ENCODE data around the gene RPAIN. TPM values are rescaled to one million over a fixed set of nuclear protein-coding genes. Genes with fewer than 3 reads are reported as not detected.

Gene RPAIN
- total and polyA plus RNA-seq, 2 of the 13 experiments (the other 11 are each of a cell fraction or from before 2014, with no cell fraction given) = 42.1 to 58.5 TPM

DNA sequence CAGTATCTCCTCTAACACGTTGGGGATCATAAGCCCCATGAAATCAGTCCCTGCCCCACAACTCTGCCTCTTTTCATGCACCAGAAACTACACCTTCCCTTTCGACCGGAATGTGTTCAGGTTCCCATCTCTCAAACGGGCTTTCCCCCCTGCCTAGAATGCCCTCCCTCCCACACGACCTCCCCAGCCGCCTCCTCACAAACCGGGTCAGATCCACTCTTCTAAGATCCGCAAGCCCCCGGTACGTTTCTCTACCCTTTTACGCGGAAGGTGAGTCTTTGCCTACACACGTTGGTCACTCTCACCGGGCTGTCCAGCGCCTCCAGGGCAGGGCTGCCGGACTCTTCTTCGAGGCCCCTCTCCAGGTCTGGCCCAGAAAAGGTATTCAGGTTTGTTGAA, 48.1 kb downstream of the RPAIN start (continued):
- TF ChIP-seq, protein P1, sequence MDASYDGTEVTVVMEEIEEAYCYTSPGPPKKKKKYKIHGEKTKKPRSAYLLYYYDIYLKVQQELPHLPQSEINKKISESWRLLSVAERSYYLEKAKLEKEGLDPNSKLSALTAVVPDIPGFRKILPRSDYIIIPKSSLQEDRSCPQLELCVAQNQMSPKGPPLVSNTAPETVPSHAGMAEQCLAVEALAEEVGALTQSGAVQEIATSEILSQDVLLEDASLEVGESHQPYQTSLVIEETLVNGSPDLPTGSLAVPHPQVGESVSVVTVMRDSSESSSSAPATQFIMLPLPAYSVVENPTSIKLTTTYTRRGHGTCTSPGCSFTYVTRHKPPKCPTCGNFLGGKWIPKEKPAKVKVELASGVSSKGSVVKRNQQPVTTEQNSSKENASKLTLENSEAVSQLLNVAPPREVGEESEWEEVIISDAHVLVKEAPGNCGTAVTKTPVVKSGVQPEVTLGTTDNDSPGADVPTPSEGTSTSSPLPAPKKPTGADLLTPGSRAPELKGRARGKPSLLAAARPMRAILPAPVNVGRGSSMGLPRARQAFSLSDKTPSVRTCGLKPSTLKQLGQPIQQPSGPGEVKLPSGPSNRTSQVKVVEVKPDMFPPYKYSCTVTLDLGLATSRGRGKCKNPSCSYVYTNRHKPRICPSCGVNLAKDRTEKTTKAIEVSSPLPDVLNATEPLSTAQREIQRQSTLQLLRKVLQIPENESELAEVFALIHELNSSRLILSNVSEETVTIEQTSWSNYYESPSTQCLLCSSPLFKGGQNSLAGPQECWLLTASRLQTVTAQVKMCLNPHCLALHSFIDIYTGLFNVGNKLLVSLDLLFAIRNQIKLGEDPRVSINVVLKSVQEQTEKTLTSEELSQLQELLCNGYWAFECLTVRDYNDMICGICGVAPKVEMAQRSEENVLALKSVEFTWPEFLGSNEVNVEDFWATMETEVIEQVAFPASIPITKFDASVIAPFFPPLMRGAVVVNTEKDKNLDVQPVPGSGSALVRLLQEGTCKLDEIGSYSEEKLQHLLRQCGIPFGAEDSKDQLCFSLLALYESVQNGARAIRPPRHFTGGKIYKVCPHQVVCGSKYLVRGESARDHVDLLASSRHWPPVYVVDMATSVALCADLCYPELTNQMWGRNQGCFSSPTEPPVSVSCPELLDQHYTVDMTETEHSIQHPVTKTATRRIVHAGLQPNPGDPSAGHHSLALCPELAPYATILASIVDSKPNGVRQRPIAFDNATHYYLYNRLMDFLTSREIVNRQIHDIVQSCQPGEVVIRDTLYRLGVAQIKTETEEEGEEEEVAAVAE (CRISPR knock-in tag; IDR thresholded peaks at IDR 0.05; ENCODE audit: borderline replicate concordance) = no peak

DNA sequence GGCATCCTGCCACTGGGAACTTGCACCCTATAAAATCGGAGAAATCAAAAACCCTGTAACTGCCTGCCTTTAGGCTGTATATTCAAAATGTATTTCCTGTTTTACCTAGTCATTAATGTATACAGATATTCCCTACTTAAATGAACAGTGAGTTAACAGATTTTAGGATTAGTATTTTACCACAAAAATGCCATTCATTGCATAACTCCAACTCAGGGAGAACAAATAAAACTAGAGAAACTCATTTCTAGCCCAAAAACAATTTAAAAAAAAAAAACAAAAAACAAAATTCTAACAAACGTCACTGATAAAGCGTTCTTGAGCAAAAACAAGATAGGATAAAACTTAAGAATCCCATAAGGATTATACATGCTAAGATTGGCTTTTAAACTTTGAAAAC, 52.5 kb downstream of the RPAIN start:
- in situ Hi-C loops (cut with HindIII; ENCODE audit: extremely low pct_ligation_motif_present, low pct_unique_long_range_greater_than_20kb) = no loop called here
- Histone ChIP-seq H3K9me3 (ENCODE audit: low read length) (no peaks in the 10 kb centered on the region), H3K4me1 (ENCODE audit: insufficient read depth, low read length) (no peaks in the 10 kb centered on the region), H3K27ac (ENCODE audit: extremely low read length, insufficient read depth, low read length) (no peak overlapping the region), H3K79me2 (ENCODE audit: insufficient read depth, low read length) (peaks cover 12% of the 10 kb centered on the region), H3K4me2 (ENCODE audit: low read depth, low read length) (no peak overlapping the region), H3K4me3 (replicated peaks in 1 of 3; ENCODE audit: insufficient read depth in 1 of 3, low read depth in 2 of 3, low read length in 3 of 3) (no peak overlapping the region), H3K9ac (ENCODE audit: insufficient read depth, low read depth, low read length) (no peak overlapping the region), H4K20me1 (ENCODE audit: insufficient read depth, low read length) (no peaks in the 10 kb centered on the region), H3K36me3 (replicated peaks in 1 of 2; ENCODE audit: control insufficient read depth in 1 of 2, insufficient read depth in 2 of 2, low read length in 2 of 2) (peaks cover 13 to 33% of the 10 kb centered on the region in 2 experiments; a peak in 4 of 5 replicates), H3K27me3 (ENCODE audit: control insufficient read depth in 1 of 2, insufficient read depth in 2 of 2, low read length in 2 of 2) (no peaks in the 10 kb centered on the region; a peak in 2 of 5 replicates), H2AFZ (ENCODE audit: low read length) (no peak overlapping the region)
- ATAC-seq (no peak), DNase-seq (ENCODE audit: low spot score) (no peak), FAIRE-seq (no peak)
- ChIA-PET CTCF (ENCODE audit: low intra/inter-chr PET ratio, low total read pairs) (no interaction called here), POLR2A (no interaction called here)
- WGBS (ENCODE audit: low lambda C conversion rate) = 98% methylated on average over 3 of the region's 3 CpGs
- TF ChIP-seq RAD21 (CRISPR knock-in tag; IDR thresholded peaks at IDR 0.05) (no peak), ZNF432 (CRISPR knock-in tag; IDR thresholded peaks at IDR 0.05; ENCODE audit: borderline replicate concordance) (no peak), ZNF549 (CRISPR knock-in tag; IDR thresholded peaks at IDR 0.05) (no peak), RCOR2 (CRISPR knock-in tag; IDR thresholded peaks at IDR 0.05) (no peak), MEF2D (CRISPR knock-in tag; IDR thresholded peaks at IDR 0.05) (no peak), ZNF251 (CRISPR knock-in tag; IDR thresholded peaks at IDR 0.05) (no peak), NCOA2 (CRISPR knock-in tag; IDR thresholded peaks at IDR 0.05) (no peak), ZNF792 (CRISPR knock-in tag; IDR thresholded peaks at IDR 0.05) (no peak), NR2C2 (CRISPR knock-in tag; IDR thresholded peaks at IDR 0.05; ENCODE audit: borderline replicate concordance) (no peak), ZNF577 (CRISPR knock-in tag; IDR thresholded peaks at IDR 0.05; ENCODE audit: borderline replicate concordance, low read depth) (no peak)
- TF ChIP-seq, protein P2, sequence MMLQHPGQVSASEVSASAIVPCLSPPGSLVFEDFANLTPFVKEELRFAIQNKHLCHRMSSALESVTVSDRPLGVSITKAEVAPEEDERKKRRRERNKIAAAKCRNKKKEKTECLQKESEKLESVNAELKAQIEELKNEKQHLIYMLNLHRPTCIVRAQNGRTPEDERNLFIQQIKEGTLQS (CRISPR knock-in tag; IDR thresholded peaks at IDR 0.05) = no peak
- TF ChIP-seq, protein P3, sequence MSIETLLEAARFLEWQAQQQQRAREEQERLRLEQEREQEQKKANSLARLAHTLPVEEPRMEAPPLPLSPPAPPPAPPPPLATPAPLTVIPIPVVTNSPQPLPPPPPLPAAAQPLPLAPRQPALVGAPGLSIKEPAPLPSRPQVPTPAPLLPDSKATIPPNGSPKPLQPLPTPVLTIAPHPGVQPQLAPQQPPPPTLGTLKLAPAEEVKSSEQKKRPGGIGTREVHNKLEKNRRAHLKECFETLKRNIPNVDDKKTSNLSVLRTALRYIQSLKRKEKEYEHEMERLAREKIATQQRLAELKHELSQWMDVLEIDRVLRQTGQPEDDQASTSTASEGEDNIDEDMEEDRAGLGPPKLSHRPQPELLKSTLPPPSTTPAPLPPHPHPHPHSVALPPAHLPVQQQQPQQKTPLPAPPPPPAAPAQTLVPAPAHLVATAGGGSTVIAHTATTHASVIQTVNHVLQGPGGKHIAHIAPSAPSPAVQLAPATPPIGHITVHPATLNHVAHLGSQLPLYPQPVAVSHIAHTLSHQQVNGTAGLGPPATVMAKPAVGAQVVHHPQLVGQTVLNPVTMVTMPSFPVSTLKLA (IDR thresholded peaks at IDR 0.05) = no peak
- BruUV-seq (replicated peaks) = no TSS peak
- intact Hi-C loops (cut with micrococcal nuclease; ENCODE audit: unreplicated experiment) = no loop called here
